Liver (tissue), 9 donors: ENCODE results near the gene EFHD2. TPM values are rescaled to one million over a fixed set of nuclear protein-coding genes. Genes with fewer than 3 reads are reported as not detected.

Experiments
- DNase-seq: peaks from one replicate; pipeline ENCODE4 v3.0.0-alpha.2; 2017; ENCODE audit warnings: low spot score
- H3K27ac ChIP-seq, 2 donors: one replicate each; pipeline ENCODE4 v1.7.0; 2013; ENCODE audit warnings: inconsistent platforms in 2 of 2, low read length in 2 of 2, control low read depth in 1 of 2, low read depth in 1 of 2, mild to moderate bottlenecking in 1 of 2
- H3K27me3 ChIP-seq, 4 donors: one replicate each; pipeline versions ENCODE4 v1.6.1 to v1.7.0; 2013; ENCODE audit warnings: low read length in 3 of 4, inconsistent platforms in 1 of 4, mild to moderate bottlenecking in 1 of 4, moderate library complexity in 1 of 4; ENCODE audit not compliant: control insufficient read depth in 4 of 4, insufficient read depth in 4 of 4
- H3K36me3 ChIP-seq, 4 donors: one replicate each; pipeline versions ENCODE4 v1.6.1 to v1.7.0; 2013; ENCODE audit warnings: low read length in 3 of 4, mild to moderate bottlenecking in 3 of 4, low read depth in 1 of 4, moderate library complexity in 1 of 4; ENCODE audit not compliant: control insufficient read depth in 4 of 4, insufficient read depth in 3 of 4
- H3K4me1 ChIP-seq, 4 donors: one replicate each; pipeline versions ENCODE4 v1.6.1 to v1.7.0; 2013; ENCODE audit warnings: low read length in 3 of 4, mild to moderate bottlenecking in 3 of 4, moderate library complexity in 1 of 4; ENCODE audit not compliant: control insufficient read depth in 4 of 4, insufficient read depth in 4 of 4
- H3K4me3 ChIP-seq, 3 donors: one replicate each; pipeline versions ENCODE4 v1.6.1 to v1.7.0; 2013; ENCODE audit warnings: low read length in 3 of 3, control low read depth in 1 of 3, low read depth in 1 of 3, mild to moderate bottlenecking in 1 of 3
- H3K9ac ChIP-seq, 2 donors: one replicate each; pipeline ENCODE4 v1.7.0; 2013; ENCODE audit warnings: low read length in 2 of 2, mild to moderate bottlenecking in 2 of 2, moderate library complexity in 2 of 2, control low read depth in 1 of 2, low read depth in 1 of 2
- H3K9me3 ChIP-seq, 4 donors: one replicate each; pipeline versions ENCODE4 v1.6.1 to v1.7.0; 2013; ENCODE audit warnings: low read length in 3 of 4; ENCODE audit not compliant: control insufficient read depth in 4 of 4
- ATF3 ChIP-seq: IDR thresholded peaks from 2 replicates; pipeline ENCODE4 v1.6.1; 2016; ENCODE audit warnings: antibody characterized with exemption
- CTCF ChIP-seq: fragments of 150-350 bp; IDR thresholded peaks from 2 replicates; pipeline ENCODE4 v1.5.1; 2017; ENCODE audit warnings: improper control_type of control experiment, low read depth, low read length; ENCODE audit not compliant: missing input control
- EGR1 ChIP-seq, 2 donors: IDR thresholded peaks; 2 replicates each; pipeline ENCODE4 v1.6.1; 2016 to 2018; ENCODE audit warnings: antibody characterized with exemption in 2 of 2, low read depth in 2 of 2
- FOXA1 ChIP-seq: IDR thresholded peaks from 2 replicates; pipeline ENCODE4 v1.6.1; 2016; ENCODE audit warnings: antibody characterized with exemption
- FOXA2 ChIP-seq: IDR thresholded peaks from 2 replicates; pipeline ENCODE4 v1.6.1; 2016; ENCODE audit warnings: antibody characterized with exemption
- GABPA ChIP-seq, 2 donors: IDR thresholded peaks in 1 of 2; conservative IDR thresholded peaks in 1 of 2; 2 replicates each; pipeline ENCODE4 v1.6.1; 2016; ENCODE audit warnings: antibody characterized with exemption in 2 of 2, mild to moderate bottlenecking in 1 of 2, moderate library complexity in 1 of 2
- HNF4A ChIP-seq, 2 donors: conservative IDR thresholded peaks; 2 replicates each; pipeline ENCODE4 v1.6.1; 2016; ENCODE audit warnings: antibody characterized with exemption in 2 of 2, mild to moderate bottlenecking in 2 of 2
- HNF4G ChIP-seq: IDR thresholded peaks from 2 replicates; pipeline ENCODE4 v1.6.1; 2016; ENCODE audit warnings: antibody characterized with exemption
- JUND ChIP-seq, 2 donors: IDR thresholded peaks; 2 replicates each; pipeline ENCODE4 v1.6.1; 2016; ENCODE audit warnings: antibody characterized with exemption in 2 of 2
- MAX ChIP-seq: IDR thresholded peaks from 2 replicates; pipeline ENCODE4 v1.6.1; 2016; ENCODE audit warnings: antibody characterized with exemption
- NR2F2 ChIP-seq: IDR thresholded peaks from 2 replicates; pipeline ENCODE4 v1.6.1; 2016; ENCODE audit warnings: antibody characterized with exemption
- RAD21 ChIP-seq, 2 donors: IDR thresholded peaks; 2 replicates each; pipeline ENCODE4 v1.6.1; 2016; ENCODE audit warnings: antibody characterized with exemption in 2 of 2, mild to moderate bottlenecking in 2 of 2
- REST ChIP-seq: IDR thresholded peaks from 2 replicates; pipeline ENCODE4 v1.6.1; 2016; ENCODE audit warnings: antibody characterized with exemption, mild to moderate bottlenecking
- RXRA ChIP-seq, 2 donors: IDR thresholded peaks; 2 replicates each; pipeline ENCODE4 v1.6.1; 2017 to 2018; ENCODE audit warnings: antibody characterized with exemption in 2 of 2, mild to moderate bottlenecking in 1 of 2
- SP1 ChIP-seq: IDR thresholded peaks from 2 replicates; pipeline ENCODE4 v1.6.1; 2018; ENCODE audit warnings: antibody characterized with exemption, mild to moderate bottlenecking
- TAF1 ChIP-seq: conservative IDR thresholded peaks from 2 replicates; pipeline ENCODE4 v1.6.1; 2016; ENCODE audit warnings: antibody characterized with exemption, mild to moderate bottlenecking
- YY1 ChIP-seq: IDR thresholded peaks from 2 replicates; pipeline ENCODE4 v1.6.1; 2016; ENCODE audit warnings: antibody characterized with exemption, mild to moderate bottlenecking
- ZBTB33 ChIP-seq: IDR thresholded peaks from 2 replicates; pipeline ENCODE4 v1.6.1; 2016; ENCODE audit warnings: antibody characterized with exemption
- WGBS: extraction: QIAGEN DNeasy Blood & Tissue Kit; methylation state at CpG from one replicate; pipeline ENCODE4 v1.1.7; 2013; 5-methylcytosine and 5-hydroxymethylcytosine counted together
- polyA plus RNA-seq, 2 donors: library from polyadenylated mRNA; stranded (reverse) in 1 of 2; unstranded in 1 of 2; fragments of 200-250 nt in 1 of 2; fragments of >200 nt in 1 of 2; fragmentation: Nextera tagmentation in 1 of 2; extraction: Ambion mirVana in 1 of 2; gene quantifications; one replicate each; pipeline versions ENCODE4 v1.2.1 to v1.2.3, GENCODE V29; 2013 to 2015
- total RNA-seq, 2 donors: library from RNA; depleted of rRNA; stranded (reverse); fragments of >200 nt; gene quantifications; one replicate each; pipeline ENCODE4 v1.2.3, GENCODE V29; 2014
- donor health status: healthy.
- donor health status: healthy.
- donor health status: healthy.
- donor health status: healthy.
- donor health status: healthy.

EFHD2 gene
- total RNA-seq (10 to 100 TPM; 10.6 to 23.0 TPM), polyA plus RNA-seq (10 to 100 TPM in 1 of 2 donors, 1 to 10 TPM in 1; 7.4 to 12.8 TPM)

- WGBS: under 1% methylated on average over 99 of the region's 99 CpGs
- no peaks in the 10 kb centered on the region for H3K36me3 ChIP-seq
- peak; percentile 77 for DNase-seq
- H3K9me3 ChIP-seq: no peaks in the 10 kb centered on the region
- peak within 1 kb of the TSS; percentile 50 to 64 for H3K9ac ChIP-seq
- no peak for TF ChIP-seq HNF4A (conservative IDR thresholded peaks at IDR 0.05)
- no peak for TF ChIP-seq RXRA (IDR thresholded peaks at IDR 0.05)
- TF ChIP-seq REST: no peak
- no peak for TF ChIP-seq RAD21 (IDR thresholded peaks at IDR 0.05)
- TF ChIP-seq FOXA2: no peak
- no peak for TF ChIP-seq HNF4G
- no peak for TF ChIP-seq TAF1
- TF ChIP-seq ATF3: no peak
- no peak for TF ChIP-seq MAX
- no peak for TF ChIP-seq CTCF
- TF ChIP-seq YY1: no peak
- no peak for TF ChIP-seq SP1
- TF ChIP-seq JUND (IDR thresholded peaks at IDR 0.05): no peak
- TF ChIP-seq NR2F2: no peak
- TF ChIP-seq EGR1 (IDR thresholded peaks at IDR 0.05; ENCODE audit: low read depth in 2 of 2): no peak
- TF ChIP-seq FOXA1: no peak
- TF ChIP-seq ZBTB33: no peak
- no peak for TF ChIP-seq GABPA (IDR thresholded peaks at IDR 0.05 in 1 of 2, conservative IDR thresholded peaks at IDR 0.05 in 1 of 2)
- peaks cover 2 to 14% (median 6%) of the 10 kb centered on the region in 4 donors for H3K4me1 ChIP-seq
- H3K4me3 ChIP-seq: peak within 1 kb of the TSS; percentile 63 to 89 (median 71)
- no peaks in the 10 kb centered on the region for H3K27me3 ChIP-seq
- H3K27ac ChIP-seq: peak within 1 kb of the TSS; percentile 39 to 48
These were observed at the start of gene EFHD2 for GRCh38 chr1:15409388-15410222. TSS of gene EFHD2 (plus strand) at chr1:15409888. CDS start at chr1:15409972, 84 bp downstream.
